Astrocyte (in vitro differentiated cells and primary cell): ENCODE results near the gene EVA1C. TPM values are rescaled to one million over a fixed set of nuclear protein-coding genes. Genes with fewer than 3 reads are reported as not detected.

Experiments
- DNase-seq: peaks from one replicate; pipeline ENCODE4 v3.0.0-alpha.2; 2010; ENCODE audit warnings: low read depth
- FAIRE-seq: peaks from 2 replicates; lab custom pipeline; 2011; peaks lifted over from hg19 to GRCh38; lab: Jason Lieb, UNC
- H2AFZ ChIP-seq: 2 replicates; pipeline ENCODE4 v1.6.0; 2012; ENCODE audit warnings: low read depth, low read length, inconsistent platforms
- H3K27ac ChIP-seq: 2 replicates; pipeline ENCODE4 v1.5.1; 2011; ENCODE audit warnings: low read depth, low read length, inconsistent platforms
- H3K27me3 ChIP-seq: 2 replicates; pipeline ENCODE4 v1.6.0; 2011; ENCODE audit warnings: low read length, inconsistent platforms; ENCODE audit not compliant: insufficient read depth
- H3K36me3 ChIP-seq: 2 replicates; pipeline ENCODE4 v1.5.1; 2011; ENCODE audit warnings: low read length, inconsistent platforms; ENCODE audit not compliant: insufficient read depth
- H3K4me1 ChIP-seq: 2 replicates; pipeline ENCODE4 v1.5.1; 2011; ENCODE audit warnings: low read length, inconsistent platforms; ENCODE audit not compliant: insufficient read depth
- H3K4me2 ChIP-seq: 2 replicates; pipeline ENCODE4 v1.6.0; 2012; ENCODE audit warnings: low read length, inconsistent platforms
- H3K4me3 ChIP-seq: 2 replicates; pipeline ENCODE4 v1.5.1; 2011; ENCODE audit warnings: low read depth, mild to moderate bottlenecking, low read length, inconsistent platforms; ENCODE audit not compliant: insufficient read depth
- H3K79me2 ChIP-seq: 2 replicates; pipeline ENCODE4 v1.6.0; 2012; ENCODE audit warnings: mild to moderate bottlenecking, low read length, inconsistent platforms; ENCODE audit not compliant: insufficient read depth
- H3K9ac ChIP-seq: 2 replicates; pipeline ENCODE4 v1.6.0; 2012; ENCODE audit warnings: mild to moderate bottlenecking, low read length, inconsistent platforms
- H3K9me3 ChIP-seq: 2 replicates; pipeline ENCODE4 v1.5.1; 2012; ENCODE audit warnings: low read depth, mild to moderate bottlenecking, low read length, inconsistent platforms; ENCODE audit not compliant: insufficient read depth
- H4K20me1 ChIP-seq: 2 replicates; pipeline ENCODE4 v1.6.0; 2012; ENCODE audit warnings: low read length, inconsistent platforms; ENCODE audit not compliant: insufficient read depth
- H3K27ac Mint-ChIP-seq: one replicate; pipeline ENCODE4 v1.8.0; 2021; ENCODE audit warnings: mild to moderate bottlenecking, mixed read lengths; ENCODE audit not compliant: unreplicated experiment
- H3K27me3 Mint-ChIP-seq: one replicate; pipeline ENCODE4 v1.8.0; 2021; ENCODE audit warnings: low read depth, mixed read lengths; ENCODE audit not compliant: unreplicated experiment
- H3K36me3 Mint-ChIP-seq: one replicate; pipeline ENCODE4 v1.8.0; 2021; ENCODE audit warnings: low read depth, mixed read lengths; ENCODE audit not compliant: unreplicated experiment
- H3K4me1 Mint-ChIP-seq: one replicate; pipeline ENCODE4 v1.8.0; 2021; ENCODE audit warnings: low read depth, mixed read lengths; ENCODE audit not compliant: unreplicated experiment
- H3K4me3 Mint-ChIP-seq: one replicate; pipeline ENCODE4 v1.8.0; 2021; ENCODE audit warnings: mild to moderate bottlenecking, moderate library complexity, mixed read lengths; ENCODE audit not compliant: unreplicated experiment
- H3K9me3 Mint-ChIP-seq: one replicate; pipeline ENCODE4 v1.8.0; 2021; ENCODE audit warnings: mild to moderate bottlenecking, mixed read lengths; ENCODE audit not compliant: unreplicated experiment
- CTCF ChIP-seq: IDR thresholded peaks from 2 replicates; pipeline ENCODE4 v1.5.1; 2011; ENCODE audit warnings: low read depth, mild to moderate bottlenecking, inconsistent platforms, low read length, moderate library complexity; ENCODE audit not compliant: insufficient read depth
- EZH2 ChIP-seq: IDR thresholded peaks from 2 replicates; pipeline ENCODE4 v1.6.1; 2012; ENCODE audit warnings: mild to moderate bottlenecking, low read length, inconsistent platforms; ENCODE audit not compliant: insufficient read depth
- total RNA-seq: library from RNA; stranded (reverse); gene quantifications from 2 replicates; pipeline ENCODE4 v1.2.1, GENCODE V29; 2021

The EVA1C gene
- total RNA-seq, 1 donor from 2014 or later: not detected

DNA sequence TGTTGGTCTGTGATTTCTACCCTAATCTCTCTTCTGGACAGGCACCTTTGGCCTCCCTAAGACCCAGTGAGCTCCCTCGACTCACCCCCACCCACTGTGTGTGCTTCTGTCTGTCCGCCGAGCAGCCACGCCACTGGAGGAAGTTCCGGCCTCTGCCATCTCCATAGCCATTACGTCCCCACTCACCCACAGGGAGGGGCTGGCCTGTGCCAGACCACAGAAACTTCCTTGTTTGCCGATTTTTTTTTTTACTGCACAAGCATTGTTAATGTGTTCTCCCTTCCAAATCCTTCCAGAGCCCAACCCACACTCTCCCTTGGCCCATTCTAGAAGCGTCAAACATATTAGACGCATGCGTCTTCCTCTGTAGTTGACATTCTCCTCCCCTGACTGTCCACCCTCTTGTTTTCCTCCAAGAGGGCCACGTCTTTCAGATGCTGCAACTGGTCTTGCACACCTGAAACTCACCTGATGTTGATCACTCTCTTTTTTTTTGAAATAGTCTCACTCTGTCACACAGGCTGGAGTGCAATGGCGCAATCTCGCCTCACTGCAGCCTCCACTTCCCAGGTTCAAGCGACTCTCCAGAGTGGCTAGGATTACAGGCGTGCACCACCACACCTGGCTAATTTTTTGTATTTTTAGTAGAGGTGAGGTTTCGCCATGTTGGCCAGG, 72.3 kb downstream of the EVA1C start:
- no peaks in the 10 kb centered on the region for H3K79me2 ChIP-seq
- no peaks in the 10 kb centered on the region for H3K9me3 ChIP-seq
- Mint-ChIP-seq H3K27me3 (peaks cover 15% of the 10 kb centered on the region), H3K9me3 (peaks cover 6% of the 10 kb centered on the region), H3K36me3 (no peaks in the 10 kb centered on the region), H3K4me1 (no peaks in the 10 kb centered on the region), H3K27ac (no peak overlapping the region), H3K4me3 (no peak overlapping the region)
- FAIRE-seq: no peak
- no peaks in the 10 kb centered on the region for H3K36me3 ChIP-seq
- TF ChIP-seq EZH2: no peak
- no peak for TF ChIP-seq CTCF
- H3K27me3 ChIP-seq: no peaks in the 10 kb centered on the region
- H3K9ac ChIP-seq: no peak overlapping the region
- H4K20me1 ChIP-seq: no peaks in the 10 kb centered on the region
- no peak overlapping the region for H3K4me2 ChIP-seq
- DNase-seq: no peak
- no peak overlapping the region for H2AFZ ChIP-seq
- no peaks in the 10 kb centered on the region for H3K4me1 ChIP-seq
- H3K4me3 ChIP-seq: no peak overlapping the region
- no peak overlapping the region for H3K27ac ChIP-seq

DNA sequence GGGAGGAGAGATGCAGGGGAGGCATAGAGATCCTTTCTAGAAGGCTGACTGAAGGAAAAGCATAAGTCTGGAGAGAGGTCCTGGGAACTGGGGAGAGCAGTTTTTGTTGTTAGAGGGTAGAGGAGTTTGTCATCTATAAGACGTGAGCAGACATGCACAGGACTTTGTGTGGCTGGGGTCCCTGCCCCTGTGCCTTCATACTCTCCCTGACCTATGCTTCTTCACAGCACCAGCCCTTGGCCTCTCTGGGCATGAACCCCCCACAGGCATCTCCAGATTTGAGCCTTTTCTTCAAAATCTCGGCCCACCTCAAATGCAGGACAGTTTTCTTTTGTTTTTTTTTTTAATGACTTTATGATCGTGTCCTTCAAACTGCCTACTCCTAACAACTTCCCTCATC, 79.9 kb downstream of the EVA1C start:
- Histone ChIP-seq H3K4me1 (peaks cover 30% of the 10 kb centered on the region), H3K4me3 (no peak overlapping the region), H3K9ac (peak overlapping the region; percentile 85), H3K36me3 (no peaks in the 10 kb centered on the region), H3K27me3 (no peaks in the 10 kb centered on the region), H3K9me3 (no peaks in the 10 kb centered on the region), H2AFZ (no peak overlapping the region), H4K20me1 (no peaks in the 10 kb centered on the region), H3K4me2 (peak overlapping the region; percentile 86), H3K79me2 (no peaks in the 10 kb centered on the region), H3K27ac (peak overlapping the region; percentile 92)
- FAIRE-seq (no peak), DNase-seq (no peak)
- H3K36me3 Mint-ChIP-seq: no peaks in the 10 kb centered on the region
- H3K9me3 Mint-ChIP-seq: peaks cover 3% of the 10 kb centered on the region
- H3K4me1 Mint-ChIP-seq: peaks cover 13% of the 10 kb centered on the region
- H3K27ac Mint-ChIP-seq: no peak overlapping the region
- H3K4me3 Mint-ChIP-seq: no peak overlapping the region
- TF ChIP-seq EZH2 (no peak), CTCF (no peak)
- H3K27me3 Mint-ChIP-seq: no peaks in the 10 kb centered on the region
